HG02884 (cell line): ENCODE measurements around the gene KMT5B.

Experiments used
- ATAC-seq: cut with Tn5 transposase; IDR thresholded peaks from one replicate; pipeline ENCODE4 v1.9.1; 2021; ENCODE audit warnings: mild to moderate bottlenecking, moderate library complexity; ENCODE audit not compliant: unreplicated experiment

KMT5B gene

DNA sequence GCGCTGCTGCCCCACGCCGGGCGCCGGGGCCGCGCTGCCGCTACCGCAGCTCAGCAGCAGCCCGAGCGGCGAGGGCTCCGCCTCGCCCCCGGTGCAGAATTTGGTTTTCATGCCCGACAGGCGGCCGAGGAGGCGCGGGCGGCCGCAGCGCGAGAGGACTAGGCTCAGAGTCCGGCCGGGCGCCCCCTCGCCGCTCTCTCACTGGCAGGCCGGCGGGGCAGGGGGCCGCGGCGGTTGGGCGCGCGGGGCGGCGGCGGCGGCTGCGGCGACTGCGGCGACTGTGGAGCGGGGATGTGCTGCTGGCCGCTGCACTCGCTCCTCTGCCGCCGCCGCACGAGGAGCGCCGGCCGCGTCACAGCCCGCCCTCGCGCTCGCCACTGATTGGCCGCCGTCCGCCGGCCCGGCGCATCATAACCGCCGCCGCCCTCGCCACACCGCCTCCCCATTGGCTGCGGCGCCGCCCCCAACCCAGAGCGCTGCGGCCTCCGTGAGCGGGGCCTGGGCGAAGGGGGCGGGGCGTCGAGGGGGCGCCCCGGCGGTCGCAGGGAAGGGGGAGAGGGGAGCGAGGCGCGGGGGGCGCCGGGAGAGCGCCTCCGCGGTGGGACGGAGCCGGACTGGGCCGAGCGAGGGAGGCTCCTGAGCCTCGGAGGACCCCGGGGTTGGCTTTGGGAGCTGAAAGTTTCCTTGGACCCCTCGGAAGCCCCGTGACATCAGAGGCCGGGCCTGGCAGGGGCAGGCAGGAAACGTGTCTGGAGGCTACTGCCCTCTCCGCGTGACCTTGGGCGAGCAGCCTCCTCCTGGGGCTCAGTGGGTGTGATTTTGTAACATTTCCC lies 91.8 kb downstream of the KMT5B start, which contains the start of gene CHKA:
Gene CHKA, minus strand, starts transcription at position 322 of the 833 bp plus-strand sequence. Its CDS starts 211 bp downstream, at position 111.
- ATAC-seq = peak; percentile 80

DNA sequence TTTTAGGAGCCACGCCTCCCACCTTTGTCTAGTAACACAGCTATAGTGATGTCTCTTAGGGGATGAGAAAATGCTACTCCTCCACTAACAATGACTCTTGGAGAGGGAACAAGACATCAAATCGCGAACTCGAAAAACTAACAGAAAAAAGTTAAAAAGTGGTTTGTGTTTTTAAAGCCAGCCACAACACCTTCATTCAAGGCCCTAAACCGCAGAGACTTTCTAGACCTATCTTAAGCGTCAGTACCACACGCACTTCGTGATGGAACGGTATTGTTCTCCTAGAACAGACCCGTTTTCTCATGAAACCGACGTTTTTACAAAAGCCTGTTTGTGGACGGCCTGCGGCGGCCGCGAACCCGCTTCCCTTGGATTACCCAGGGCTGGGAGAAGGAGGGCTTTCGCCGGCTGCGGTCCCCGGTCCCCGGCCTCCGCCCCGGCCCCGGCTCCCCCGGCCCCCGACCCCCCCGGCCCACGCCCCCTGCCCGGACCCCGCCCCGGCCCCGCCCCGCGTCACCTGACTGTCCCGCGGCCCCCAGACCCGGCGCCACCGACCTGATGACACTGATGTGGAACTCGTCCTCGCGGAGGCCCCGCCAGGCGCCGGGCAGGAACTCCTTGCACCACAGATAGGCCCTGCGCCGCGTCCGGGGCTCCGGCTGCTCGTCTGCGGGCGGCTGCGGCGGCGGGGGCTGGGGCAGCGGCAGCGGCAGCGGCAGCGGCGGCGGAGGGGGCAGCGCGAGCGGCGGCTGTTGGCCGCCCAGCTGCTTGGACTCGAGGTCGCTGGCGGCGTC lies 92.6 kb downstream of the KMT5B start:
- no peak for ATAC-seq

DNA sequence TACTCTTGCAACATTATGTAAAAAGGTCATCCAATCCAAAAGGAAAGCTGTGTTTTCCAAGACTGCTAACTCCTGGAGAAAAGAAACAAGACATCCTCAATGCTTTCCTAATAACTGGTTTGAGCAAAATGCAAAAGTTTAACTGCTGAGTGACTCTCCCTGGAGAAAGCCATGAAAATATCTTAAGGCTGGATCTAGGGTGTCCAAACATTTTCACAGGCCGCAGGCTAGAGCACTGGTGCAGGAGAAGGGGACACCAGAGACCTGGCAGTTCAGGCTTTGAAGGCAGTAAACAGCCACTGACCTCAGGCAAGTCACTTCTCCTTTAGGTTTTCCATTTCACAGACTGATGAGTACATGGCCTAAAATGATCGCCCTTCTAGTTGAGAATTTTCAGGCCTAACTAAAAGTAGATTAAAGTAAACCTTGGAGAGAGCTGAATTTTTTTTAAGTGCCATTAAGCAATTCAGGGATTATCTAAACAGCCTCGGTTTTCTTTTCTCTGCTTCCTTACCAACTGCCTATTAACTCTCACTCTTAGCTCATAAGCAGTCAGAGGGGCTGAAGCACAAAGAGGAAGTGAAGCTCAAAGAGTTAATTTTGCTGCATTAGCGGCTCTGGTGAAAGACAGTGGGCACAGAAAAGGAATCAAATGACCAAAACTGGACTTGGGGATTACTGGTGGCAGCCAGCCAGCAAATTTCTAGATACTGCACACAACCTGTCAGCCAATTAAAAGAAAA lies 94.2 kb downstream of the KMT5B start:
- ATAC-seq = no peak

DNA sequence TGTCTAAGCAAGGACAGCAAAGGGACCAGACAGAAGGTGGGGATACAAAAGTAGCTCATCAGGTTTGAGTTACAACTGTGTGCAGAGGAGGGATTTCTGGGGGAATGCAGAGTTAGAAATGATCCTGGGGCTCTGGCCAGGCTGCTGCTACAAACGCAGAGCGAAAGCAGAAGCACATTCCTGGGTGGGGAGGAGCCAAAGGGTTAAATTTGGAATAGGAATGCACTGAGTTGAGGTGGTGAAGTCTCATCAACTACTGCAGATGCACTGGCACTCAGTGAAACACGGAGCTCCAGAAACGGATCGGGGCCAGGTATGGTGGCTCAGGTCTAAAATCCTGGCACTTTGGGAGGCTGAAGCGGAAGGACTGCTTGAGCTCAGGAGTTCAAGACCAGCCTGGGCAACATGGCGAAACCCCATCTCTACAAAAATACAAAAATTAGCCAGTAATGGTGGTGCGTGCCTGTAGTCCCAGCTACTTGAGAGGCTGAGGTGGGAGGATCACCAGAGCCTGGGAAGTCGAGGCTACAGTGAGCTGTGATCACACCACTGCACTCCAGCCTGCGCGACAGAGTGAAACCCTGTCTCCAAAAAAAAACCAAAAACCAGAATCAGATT lies 95.1 kb downstream of the KMT5B start:
- ATAC-seq = no peak

DNA sequence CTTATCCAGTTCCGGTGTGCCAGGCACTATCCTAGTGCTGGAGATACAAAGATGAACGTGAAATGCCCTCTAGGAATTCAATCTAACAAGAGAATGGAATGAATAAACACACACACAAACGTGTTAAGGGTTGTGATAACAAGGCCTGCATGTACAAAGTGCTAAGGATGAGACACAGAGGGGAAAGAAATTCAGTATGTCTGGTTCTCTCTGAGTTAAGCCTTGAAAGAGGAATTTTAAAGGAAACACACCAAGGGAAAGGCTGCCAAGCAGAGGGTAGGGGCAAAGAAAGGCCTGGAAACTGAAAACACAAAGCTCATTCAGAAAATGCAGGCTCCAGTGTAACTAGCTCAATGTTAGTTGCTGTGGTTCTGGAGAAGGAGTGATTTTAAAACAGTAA lies 96.1 kb downstream of the KMT5B start:
- ATAC-seq = no peak

DNA sequence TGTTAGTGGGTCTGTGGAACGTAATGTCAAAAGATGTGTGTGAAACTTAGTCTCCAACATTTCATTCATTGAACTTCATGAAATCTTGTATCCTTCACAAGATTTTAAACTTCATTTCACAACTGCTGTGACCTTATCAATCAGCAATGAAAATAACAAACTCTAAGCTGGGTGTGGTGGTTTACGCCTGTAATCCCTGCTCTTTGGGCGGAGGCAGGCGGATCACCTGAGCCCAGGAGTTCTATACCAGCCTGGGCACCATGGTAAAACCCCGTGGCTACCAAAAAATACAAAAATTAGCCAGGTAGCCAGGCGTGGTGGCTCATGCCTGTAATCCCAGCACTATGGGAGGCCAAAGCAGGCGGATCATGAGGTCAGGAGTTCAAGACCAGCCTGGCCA lies 97.0 kb downstream of the KMT5B start:
- no peak for ATAC-seq

DNA sequence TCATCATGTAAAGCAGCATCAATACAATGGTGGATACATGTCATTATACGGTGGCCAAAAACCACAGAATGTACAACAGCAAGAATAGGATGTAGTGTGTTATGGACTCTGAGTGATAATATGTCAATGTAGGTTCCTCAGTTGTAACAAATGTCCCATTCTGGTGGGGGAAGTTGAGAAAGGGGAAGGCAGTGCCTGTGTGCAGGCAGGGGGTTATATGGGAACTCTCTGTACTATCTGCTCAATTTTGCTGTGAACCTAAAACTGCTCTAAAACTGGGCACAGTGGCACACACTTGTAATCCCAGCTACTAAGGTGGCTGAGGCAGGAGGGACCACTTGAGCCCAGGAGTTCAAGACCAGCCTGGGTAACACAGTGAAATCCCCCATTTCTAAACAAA lies 97.8 kb downstream of the KMT5B start:
- ATAC-seq = no peak

DNA sequence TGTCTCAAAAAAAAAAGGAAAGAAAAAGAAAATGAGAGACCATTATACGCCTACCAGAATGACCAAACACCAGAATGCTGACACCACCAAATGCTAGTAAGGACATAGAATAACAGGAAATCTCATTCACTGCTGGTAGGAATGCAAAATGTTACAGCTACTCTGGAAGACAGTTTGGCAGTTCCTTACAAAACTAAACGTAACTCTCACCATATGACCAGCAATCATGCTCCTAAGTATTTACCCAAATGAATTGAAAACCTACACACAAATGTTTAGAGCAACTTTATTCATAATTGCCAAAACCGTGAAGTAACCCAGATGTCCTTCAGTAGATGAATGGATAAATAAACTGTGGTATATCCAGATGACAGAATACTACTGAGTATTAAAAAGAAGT lies 99.1 kb downstream of the KMT5B start:
- no peak for ATAC-seq

DNA sequence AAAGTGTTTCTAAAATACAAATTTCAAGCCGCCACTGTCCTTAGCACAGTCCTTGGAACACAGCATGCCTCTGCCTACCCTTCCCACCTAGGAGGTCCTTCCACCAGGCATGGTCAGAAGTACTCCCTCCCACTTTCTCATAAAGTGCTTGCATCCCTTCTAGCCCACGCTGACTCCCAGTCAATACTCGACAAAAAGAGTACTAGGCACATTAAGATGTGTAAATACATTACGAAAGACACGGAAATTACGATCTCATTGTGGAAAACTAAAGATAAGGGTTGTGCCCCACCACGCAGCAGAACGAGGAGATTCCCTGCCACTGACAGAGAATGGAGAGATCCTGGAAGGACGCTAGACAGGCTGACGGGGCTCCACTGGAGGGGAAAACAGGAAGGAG lies 105.4 kb downstream of the KMT5B start:
- no peak for ATAC-seq

DNA sequence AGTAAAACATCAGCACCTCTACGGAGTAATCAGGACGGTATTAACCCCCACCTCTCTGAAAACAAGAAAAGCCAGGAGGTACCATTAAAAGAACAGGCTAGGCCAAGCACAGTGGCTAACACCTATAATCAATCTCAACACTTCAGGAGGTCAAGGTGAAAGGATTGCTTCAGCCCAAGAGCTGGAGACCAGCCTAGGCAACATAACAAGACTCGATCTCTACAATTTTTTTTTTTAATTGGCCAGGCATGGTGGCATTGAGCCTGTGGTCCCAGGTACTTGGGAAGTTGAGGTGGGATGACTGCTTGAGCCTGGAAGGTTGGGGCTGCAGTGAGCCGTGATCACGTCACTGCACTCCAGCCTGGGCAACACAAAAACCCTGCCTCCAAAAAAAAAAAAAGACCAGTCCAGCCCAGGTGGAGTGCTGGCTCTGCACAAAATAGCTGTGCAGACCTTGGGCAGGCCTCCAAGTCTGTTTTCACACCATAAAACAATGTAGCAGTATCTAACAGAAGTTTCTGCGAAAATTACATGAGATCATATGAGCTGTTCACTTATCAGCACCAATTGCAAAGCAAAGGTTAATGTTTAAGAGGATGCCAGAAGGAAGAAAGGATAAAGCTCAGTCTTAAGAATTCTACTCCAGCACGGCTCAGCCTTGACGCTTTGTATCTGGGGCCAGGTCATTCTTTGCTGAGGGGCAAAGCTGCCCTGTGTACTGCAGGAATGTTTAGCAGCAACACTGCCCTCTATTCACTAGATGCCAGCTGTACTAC lies 106.7 kb downstream of the KMT5B start:
- no peak for ATAC-seq
